Ishikawa (cell line): ENCODE measurements around the gene CHIC1.

ENCODE experiments used
- CEBPB ChIP-seq: IDR thresholded peaks from 2 replicates; pipeline ENCODE4 v1.6.1; 2012
- EGR1 ChIP-seq: IDR thresholded peaks from 2 replicates; pipeline ENCODE4 v1.6.1; 2012
- EP300 ChIP-seq: IDR thresholded peaks from 2 replicates; pipeline ENCODE4 v1.6.1; 2012; ENCODE audit warnings: borderline replicate concordance
- FOXM1 ChIP-seq: IDR thresholded peaks from 2 replicates; pipeline ENCODE4 v1.6.1; 2012; ENCODE audit warnings: low read depth, borderline replicate concordance
- RAD21 ChIP-seq: IDR thresholded peaks from 2 replicates; pipeline ENCODE4 v1.6.1; 2012; ENCODE audit warnings: low read depth
- REST ChIP-seq: IDR thresholded peaks from 2 replicates; pipeline ENCODE4 v1.6.1; 2012; ENCODE audit warnings: low read depth, mild to moderate bottlenecking
- TAF1 ChIP-seq: IDR thresholded peaks from 2 replicates; pipeline ENCODE4 v1.6.1; 2012; ENCODE audit warnings: low read depth, mild to moderate bottlenecking
- TCF12 ChIP-seq: IDR thresholded peaks from 2 replicates; pipeline ENCODE4 v1.6.1; 2012; ENCODE audit warnings: low read depth
- TEAD4 ChIP-seq: IDR thresholded peaks from 2 replicates; pipeline ENCODE4 v1.6.1; 2012
- USF1 ChIP-seq: IDR thresholded peaks from 2 replicates; pipeline ENCODE4 v1.6.1; 2012
- YY1 ChIP-seq: IDR thresholded peaks from 2 replicates; pipeline ENCODE4 v1.6.1; 2012; ENCODE audit warnings: low read depth
- ZBTB7A ChIP-seq: IDR thresholded peaks from 2 replicates; pipeline ENCODE4 v1.6.1; 2012; ENCODE audit warnings: low read depth
- TF ChIP-seq, protein P1 (sequence below): IDR thresholded peaks from 2 replicates; pipeline ENCODE4 v1.6.1; 2012

DNA sequence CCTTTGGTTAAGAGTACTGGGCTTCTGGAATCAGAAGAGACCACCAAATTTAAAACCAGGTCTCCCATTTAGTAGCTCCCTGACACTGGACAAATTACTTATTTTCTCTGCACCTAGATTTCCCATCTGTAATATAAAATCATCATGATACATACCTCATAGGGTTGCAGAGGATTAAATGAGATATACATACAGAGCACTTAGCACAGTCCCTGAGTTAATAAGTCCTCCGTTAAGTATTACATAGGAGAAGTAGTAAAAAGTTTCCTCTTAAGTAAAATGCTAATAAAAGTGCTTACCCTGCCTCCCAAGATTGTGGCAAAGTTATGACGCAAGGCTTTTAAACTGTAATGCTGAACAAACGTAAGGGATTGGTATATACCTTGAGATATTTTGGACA is 539 bp upstream of the CHIC1 start:
- TF ChIP-seq FOXM1 (no peak), TAF1 (no peak), REST (no peak), CEBPB (no peak), EP300 (no peak), YY1 (no peak), TCF12 (no peak), TEAD4 (no peak), USF1 (no peak), ZBTB7A (no peak), RAD21 (no peak), EGR1 (no peak)
- TF ChIP-seq, protein P1, sequence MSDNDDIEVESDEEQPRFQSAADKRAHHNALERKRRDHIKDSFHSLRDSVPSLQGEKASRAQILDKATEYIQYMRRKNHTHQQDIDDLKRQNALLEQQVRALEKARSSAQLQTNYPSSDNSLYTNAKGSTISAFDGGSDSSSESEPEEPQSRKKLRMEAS, result no peak
